Muscle layer of colon (tissue), 2 donors: ENCODE measurements around the gene DNAH1.

ENCODE experiments used
- H3K27ac ChIP-seq: one replicate; pipeline ENCODE4 v1.7.0; 2013; ENCODE audit warnings: low read depth, mild to moderate bottlenecking, low read length, moderate library complexity
- H3K27me3 ChIP-seq, 2 donors: one replicate each; pipeline ENCODE4 v1.7.0; 2013; ENCODE audit warnings: low read length in 2 of 2, mild to moderate bottlenecking in 2 of 2; ENCODE audit not compliant: insufficient read depth in 2 of 2, control insufficient read depth in 1 of 2
- H3K36me3 ChIP-seq: one replicate; pipeline ENCODE4 v1.7.0; 2013; ENCODE audit warnings: mild to moderate bottlenecking, low read length; ENCODE audit not compliant: insufficient read depth
- H3K4me1 ChIP-seq: one replicate; pipeline ENCODE4 v1.7.0; 2013; ENCODE audit warnings: mild to moderate bottlenecking, low read length; ENCODE audit not compliant: insufficient read depth
- H3K4me3 ChIP-seq, 2 donors: one replicate each; pipeline ENCODE4 v1.7.0; 2013; ENCODE audit warnings: low read length in 2 of 2, low read depth in 1 of 2, mild to moderate bottlenecking in 1 of 2, moderate library complexity in 1 of 2
- H3K9ac ChIP-seq: one replicate; pipeline ENCODE4 v1.7.0; 2013; ENCODE audit warnings: low read length
- H3K9me3 ChIP-seq: one replicate; pipeline ENCODE4 v1.7.0; 2013; ENCODE audit warnings: mild to moderate bottlenecking, low read length
- donor health status: abdominal sarcoma.
- donor health status: Adenocarcinoma of cecum.

DNAH1 gene

DNA sequence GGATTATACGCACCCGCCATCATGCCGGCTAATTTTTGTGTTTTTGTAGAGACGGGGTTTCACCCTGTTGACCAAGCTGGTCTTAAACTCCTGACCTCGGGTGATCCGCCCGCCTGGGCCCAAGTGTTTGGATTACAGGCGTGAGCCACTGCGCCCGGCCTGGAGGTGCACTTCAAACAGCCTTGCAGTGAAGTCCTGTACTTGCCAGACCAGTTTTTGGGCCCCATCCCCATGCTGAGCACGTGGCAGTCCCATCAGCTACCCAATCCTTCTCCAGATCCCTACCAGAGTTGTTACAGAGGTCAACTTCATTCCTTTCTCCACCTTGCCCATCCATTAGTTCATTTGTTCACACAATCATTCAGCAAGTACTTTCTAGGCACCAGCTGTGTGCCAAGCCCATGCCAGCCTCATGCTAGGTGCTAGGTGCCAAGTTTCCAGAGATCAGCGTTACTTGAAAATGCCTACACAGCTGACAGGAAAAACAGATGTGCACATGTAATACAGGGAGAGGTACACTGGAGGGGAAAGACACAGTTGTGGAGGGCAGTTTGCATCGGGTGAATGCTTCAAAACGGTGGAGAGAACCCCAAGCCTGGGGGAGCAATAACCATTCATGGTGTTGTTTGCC is 2.2 kb downstream of the DNAH1 start:
- no peak overlapping the region for H3K4me3 ChIP-seq
- no peaks in the 10 kb centered on the region for H3K4me1 ChIP-seq
- no peak overlapping the region for H3K27ac ChIP-seq

DNA sequence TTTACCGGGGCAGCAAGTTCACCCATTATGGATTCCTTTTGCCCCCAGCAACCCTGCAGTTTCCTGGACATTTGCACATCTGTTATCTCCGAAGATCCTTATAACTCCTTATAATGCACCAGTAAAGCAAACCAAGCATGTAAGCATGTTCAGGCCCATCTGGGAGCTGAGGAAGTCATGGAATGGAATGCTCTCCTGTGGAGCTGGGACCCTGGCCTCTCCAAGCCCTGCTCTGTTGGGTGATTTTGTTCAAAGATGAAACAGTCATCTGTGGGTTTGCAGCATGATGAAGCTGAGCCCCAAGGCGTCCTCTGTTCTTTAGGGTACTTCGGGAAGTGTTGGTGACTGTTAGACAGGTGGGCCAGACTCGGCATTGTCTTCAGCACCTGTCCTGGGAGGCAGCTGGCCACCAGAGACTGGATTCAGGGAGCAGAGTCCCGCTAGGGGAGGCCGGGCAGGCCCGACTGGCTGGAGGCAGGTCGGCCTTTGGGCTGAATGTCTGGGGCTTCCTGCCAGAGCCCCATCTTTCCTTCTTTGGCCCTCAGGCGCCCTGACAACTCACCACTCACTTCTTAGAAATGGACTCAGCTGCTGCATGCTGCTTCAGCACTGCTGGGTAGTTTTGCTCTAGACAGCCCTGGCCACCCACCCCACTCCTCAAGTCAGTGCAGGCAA is 3.9 kb downstream of the DNAH1 start:
- H3K27ac ChIP-seq, result no peak overlapping the region
- no peaks in the 10 kb centered on the region for H3K4me1 ChIP-seq
- H3K36me3 ChIP-seq, result no peaks in the 10 kb centered on the region
- no peak overlapping the region for H3K9ac ChIP-seq
- no peak overlapping the region for H3K4me3 ChIP-seq
- no peaks in the 10 kb centered on the region for H3K9me3 ChIP-seq
- no peaks in the 10 kb centered on the region for H3K27me3 ChIP-seq

More for the DNA sequence above, 2.2 kb downstream of the DNAH1 start:
- H3K36me3 ChIP-seq, result no peaks in the 10 kb centered on the region
- H3K27me3 ChIP-seq, result no peaks in the 10 kb centered on the region
- no peak overlapping the region for H3K9ac ChIP-seq
- H3K9me3 ChIP-seq, result no peaks in the 10 kb centered on the region

DNA sequence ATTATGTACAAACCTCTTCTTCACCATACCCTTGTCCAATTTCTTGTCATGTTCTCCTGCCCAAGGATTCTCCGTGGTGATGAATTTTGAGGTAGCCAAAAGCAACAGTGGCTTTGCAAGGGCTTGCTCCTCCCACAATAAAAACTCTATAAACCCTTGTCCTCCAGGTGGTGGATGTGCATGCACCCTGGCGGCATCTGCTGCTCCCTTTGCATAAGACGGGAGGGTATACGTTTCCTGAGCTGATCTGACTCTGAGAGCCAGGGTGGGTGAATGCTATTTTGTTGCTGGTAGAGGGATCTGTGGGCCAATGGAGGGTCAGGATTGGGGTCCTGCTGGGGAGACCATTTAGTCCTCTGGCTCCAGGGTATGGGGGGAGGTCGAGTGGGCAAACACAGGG is 5.4 kb downstream of the DNAH1 start:
- Histone ChIP-seq H3K9ac (no peak overlapping the region), H3K27ac (no peak overlapping the region), H3K4me3 (no peak overlapping the region), H3K9me3 (no peaks in the 10 kb centered on the region), H3K27me3 (no peaks in the 10 kb centered on the region), H3K36me3 (no peaks in the 10 kb centered on the region), H3K4me1 (no peaks in the 10 kb centered on the region)

DNA sequence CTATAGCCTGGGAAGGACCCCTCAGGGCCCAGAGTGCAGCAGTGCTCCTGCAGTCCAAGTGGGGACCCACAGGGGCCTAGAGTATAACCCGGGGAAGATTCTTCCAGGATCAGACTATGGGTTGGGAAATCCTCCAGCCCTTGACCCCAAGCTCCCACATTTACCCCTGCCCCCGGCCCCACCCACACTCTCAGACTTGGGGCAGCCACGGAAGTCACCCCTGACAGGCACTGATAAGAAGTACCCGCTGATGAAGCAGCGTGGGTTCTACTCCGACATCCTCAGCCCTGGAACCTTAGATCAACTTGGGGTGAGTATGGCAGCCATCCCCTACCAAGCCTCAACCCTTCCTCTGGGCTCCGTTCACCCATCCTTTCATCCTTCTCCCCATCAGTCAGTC is 6.3 kb downstream of the DNAH1 start:
- H3K4me3 ChIP-seq, result no peak overlapping the region
- H3K4me1 ChIP-seq, result no peaks in the 10 kb centered on the region
- no peaks in the 10 kb centered on the region for H3K9me3 ChIP-seq
- no peaks in the 10 kb centered on the region for H3K36me3 ChIP-seq
- H3K27me3 ChIP-seq, result no peaks in the 10 kb centered on the region
- no peak overlapping the region for H3K27ac ChIP-seq
- no peak overlapping the region for H3K9ac ChIP-seq

DNA sequence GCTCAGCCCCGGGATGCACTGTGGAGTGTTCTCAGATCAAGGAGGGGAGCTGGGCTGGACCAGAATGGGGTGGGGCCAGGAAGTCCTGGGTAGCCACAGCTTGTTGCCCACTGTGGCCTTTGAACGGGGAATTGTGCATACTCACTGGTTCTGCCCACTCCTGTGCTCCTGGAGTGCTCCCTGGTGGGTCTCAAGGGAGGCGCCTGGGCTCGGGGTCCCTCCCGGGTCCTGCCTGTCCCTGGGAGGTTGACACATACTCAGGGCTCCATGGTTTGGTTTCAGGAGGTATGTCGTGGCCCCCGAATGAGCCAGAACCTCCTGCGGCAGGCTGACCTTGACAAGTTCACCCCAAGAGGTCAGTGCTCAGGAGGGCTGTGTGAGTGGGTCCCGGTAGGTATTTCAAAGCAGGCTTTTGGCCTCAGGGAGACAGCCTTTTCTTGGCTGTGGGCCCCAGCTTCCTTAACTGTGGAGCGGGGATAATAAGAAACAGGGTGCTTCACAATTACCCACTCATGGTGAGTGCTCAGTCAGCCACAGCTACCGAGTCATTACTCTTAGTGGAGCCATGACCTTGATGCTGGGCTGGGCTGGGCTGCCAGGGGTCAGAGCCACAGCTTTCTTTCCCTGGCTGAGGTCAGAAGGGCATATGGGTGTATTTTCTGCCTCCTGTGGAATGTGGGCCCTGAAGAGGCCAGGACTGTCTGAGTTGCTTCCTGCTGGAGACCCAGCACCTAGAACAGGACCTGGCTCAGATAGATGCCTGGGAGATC is 7.6 kb downstream of the DNAH1 start:
- H3K4me1 ChIP-seq, result no peaks in the 10 kb centered on the region
- no peak overlapping the region for H3K27ac ChIP-seq
- H3K4me3 ChIP-seq, result no peak overlapping the region
- no peaks in the 10 kb centered on the region for H3K36me3 ChIP-seq
- H3K27me3 ChIP-seq, result no peaks in the 10 kb centered on the region
- H3K9me3 ChIP-seq, result no peaks in the 10 kb centered on the region
- no peak overlapping the region for H3K9ac ChIP-seq

DNA sequence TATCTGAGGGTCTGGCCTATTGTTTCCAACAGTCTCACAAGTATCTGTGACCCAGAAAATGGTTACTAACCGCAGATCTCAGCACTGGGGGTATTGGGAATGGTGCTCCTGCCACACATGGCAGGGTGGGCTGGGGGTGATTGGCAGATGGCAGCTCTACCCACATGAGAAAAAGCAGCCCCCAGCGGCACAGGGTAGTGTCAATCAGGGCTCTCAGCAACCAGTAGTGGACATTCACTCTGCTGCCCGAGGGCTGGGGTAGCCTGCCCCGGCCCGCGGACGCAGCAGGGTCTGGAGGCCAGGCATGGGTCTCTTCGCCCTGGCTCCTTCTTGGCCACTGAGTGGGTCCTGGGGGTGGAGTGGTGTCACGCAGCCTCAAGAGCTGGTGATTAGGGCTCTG is 8.6 kb downstream of the DNAH1 start:
- H3K4me3 ChIP-seq, result no peak overlapping the region
- no peaks in the 10 kb centered on the region for H3K27me3 ChIP-seq
- H3K36me3 ChIP-seq, result no peaks in the 10 kb centered on the region
- no peak overlapping the region for H3K27ac ChIP-seq
- no peaks in the 10 kb centered on the region for H3K9me3 ChIP-seq
- no peaks in the 10 kb centered on the region for H3K4me1 ChIP-seq
- H3K9ac ChIP-seq, result no peak overlapping the region

DNA sequence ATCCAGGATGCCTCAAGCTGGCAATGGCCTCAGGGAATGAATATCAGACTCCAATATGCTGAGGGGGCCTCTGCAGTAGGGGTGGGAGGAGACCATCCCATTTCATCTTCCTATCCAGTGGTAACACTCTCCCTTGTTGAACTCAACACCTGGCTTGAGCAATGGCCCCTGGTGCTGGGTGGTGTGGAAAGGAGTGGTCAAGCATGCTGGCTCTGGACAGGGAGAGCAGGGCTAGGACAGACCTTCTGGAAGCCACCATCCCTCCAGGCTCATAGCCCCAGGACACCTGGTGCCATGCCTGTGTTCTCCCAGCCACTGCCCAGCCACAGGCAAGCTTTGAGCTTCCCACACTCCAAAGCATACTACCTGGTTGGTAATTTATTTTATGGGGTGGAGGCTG is 9.6 kb downstream of the DNAH1 start:
- Histone ChIP-seq H3K4me3 (no peak overlapping the region), H3K36me3 (no peaks in the 10 kb centered on the region), H3K9me3 (no peaks in the 10 kb centered on the region), H3K27ac (no peak overlapping the region), H3K27me3 (no peaks in the 10 kb centered on the region), H3K4me1 (no peaks in the 10 kb centered on the region), H3K9ac (no peak overlapping the region)

DNA sequence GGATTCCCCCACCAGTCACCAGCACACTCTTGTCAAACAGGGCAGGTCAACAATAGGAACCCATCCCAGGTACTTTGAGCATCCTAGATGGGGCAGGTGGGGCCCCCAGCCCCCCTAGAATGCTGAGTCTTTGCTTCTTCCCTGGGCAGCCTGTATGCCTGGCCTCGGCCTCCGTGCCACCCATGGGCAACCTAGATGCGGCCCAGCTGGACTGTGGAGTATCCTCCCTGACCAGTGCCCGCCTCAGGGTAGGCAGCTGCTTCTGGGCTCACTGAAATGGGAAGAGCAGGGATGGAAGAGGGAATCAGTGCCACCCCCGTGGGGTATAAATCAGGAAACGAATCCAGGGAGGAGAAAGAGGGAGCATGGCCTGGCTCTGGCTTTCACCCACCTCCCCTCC is 10.9 kb downstream of the DNAH1 start:
- no peak overlapping the region for H3K4me3 ChIP-seq
- no peak overlapping the region for H3K9ac ChIP-seq

DNA sequence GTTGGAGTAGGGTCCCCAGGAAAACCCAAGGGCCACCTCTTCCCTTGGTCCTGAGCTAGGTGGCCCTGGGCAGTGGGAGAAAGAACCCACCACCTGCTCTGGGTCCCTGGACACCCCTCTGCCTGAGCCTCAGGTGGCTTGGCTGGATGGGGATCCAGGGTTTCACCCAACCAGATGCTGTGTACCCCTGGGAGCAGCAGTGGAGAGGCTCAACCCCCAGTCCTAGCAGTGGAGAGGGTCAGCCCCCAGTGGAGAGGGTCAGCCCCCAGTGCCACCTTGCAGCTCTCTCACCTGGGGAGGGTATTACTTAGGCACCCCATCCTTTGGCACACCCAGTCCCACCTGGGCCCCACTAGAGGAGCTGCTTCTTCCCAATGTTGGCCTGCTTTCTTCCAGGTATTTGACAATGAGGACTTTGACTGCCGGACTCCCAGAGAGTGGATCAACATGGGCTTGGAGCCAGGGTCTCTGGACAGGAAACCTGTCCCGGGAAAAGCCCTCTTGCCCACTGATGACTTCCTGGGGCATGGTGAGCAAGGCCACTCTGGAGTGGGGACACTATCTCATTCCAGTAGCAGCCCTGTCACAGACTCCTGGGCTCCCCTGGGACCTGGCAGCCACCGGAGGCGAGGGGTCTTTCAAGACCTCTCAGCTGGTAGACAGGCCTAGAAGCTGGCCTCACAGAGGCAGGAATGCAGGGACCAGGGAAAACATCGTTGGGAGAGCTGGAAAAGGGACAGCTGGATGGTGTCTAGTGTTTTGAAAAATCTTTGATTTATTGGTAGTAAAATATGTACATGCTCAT is 11.6 kb downstream of the DNAH1 start:
- no peaks in the 10 kb centered on the region for H3K36me3 ChIP-seq
- no peak overlapping the region for H3K27ac ChIP-seq
- no peaks in the 10 kb centered on the region for H3K27me3 ChIP-seq
- H3K9ac ChIP-seq, result no peak overlapping the region
- H3K4me3 ChIP-seq, result no peak overlapping the region
- H3K9me3 ChIP-seq, result no peaks in the 10 kb centered on the region
- H3K4me1 ChIP-seq, result no peaks in the 10 kb centered on the region

More for the DNA sequence above, 10.9 kb downstream of the DNAH1 start:
- no peak overlapping the region for H3K27ac ChIP-seq
- H3K27me3 ChIP-seq, result no peaks in the 10 kb centered on the region
- no peaks in the 10 kb centered on the region for H3K4me1 ChIP-seq
- H3K9me3 ChIP-seq, result no peaks in the 10 kb centered on the region
- no peaks in the 10 kb centered on the region for H3K36me3 ChIP-seq

DNA sequence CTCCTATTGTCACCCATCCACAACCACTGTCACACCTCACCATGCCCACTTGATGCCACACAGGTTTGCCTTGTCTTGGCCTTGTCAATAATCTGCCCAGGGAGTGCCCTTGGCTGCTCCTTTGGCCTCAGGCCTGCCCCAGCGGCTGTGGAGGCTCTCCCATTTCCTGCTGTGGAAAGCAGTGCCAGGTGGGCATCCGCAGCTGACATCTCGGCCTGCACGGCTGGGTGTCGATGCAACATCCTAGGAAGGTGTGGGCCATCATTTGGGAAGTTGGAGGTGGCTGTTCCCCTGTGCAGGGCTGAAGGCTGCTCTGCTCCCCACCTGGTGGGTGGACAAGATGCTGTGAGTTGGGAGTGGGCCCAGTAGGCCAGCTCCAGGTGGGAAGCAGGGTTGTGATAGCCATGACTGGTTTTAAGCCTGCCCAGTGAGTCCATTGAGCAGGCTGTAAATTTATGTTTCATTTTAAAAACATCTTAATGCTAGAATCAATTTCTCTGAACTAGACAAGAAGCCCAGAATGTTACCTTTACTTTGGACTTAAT is 12.5 kb downstream of the DNAH1 start:
- Histone ChIP-seq H3K9ac (no peak overlapping the region), H3K27ac (no peak overlapping the region), H3K9me3 (no peaks in the 10 kb centered on the region), H3K4me3 (no peak overlapping the region), H3K27me3 (no peaks in the 10 kb centered on the region), H3K4me1 (no peaks in the 10 kb centered on the region), H3K36me3 (no peaks in the 10 kb centered on the region)

DNA sequence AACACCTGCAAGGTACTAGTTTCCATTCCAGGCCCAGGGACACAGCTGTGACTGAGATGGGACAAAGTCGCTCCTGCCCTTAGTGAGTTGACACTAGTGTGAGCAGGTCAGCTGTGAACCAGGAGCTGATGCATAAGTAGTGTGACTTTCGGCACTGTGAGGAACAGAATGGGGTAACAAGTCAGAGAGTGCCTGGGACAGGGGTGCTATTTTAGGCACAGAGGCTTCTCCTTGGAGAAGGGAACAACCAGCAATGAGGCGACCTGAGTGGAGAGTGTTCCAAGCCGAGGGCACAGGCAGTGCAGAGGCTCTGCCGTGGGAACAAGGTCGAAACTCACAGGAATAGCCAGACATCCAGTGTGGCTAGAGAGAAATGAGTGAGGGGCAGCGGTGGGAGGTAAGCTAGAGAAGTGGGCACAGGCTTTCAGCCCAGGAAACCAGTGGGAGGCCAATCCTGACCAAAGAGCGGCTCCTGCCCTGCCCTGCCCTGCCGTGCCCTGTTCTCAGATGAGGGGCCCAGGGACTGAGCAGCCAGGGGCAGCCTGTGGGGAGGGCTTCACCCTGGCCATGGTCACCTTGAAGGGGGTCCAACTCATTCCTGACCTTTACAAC is 14.2 kb downstream of the DNAH1 start:
- H3K36me3 ChIP-seq, result no peaks in the 10 kb centered on the region
- no peak overlapping the region for H3K27ac ChIP-seq

More for the DNA sequence above, 14.2 kb downstream of the DNAH1 start:
- no peaks in the 10 kb centered on the region for H3K27me3 ChIP-seq
- H3K4me3 ChIP-seq, result no peak overlapping the region
- no peaks in the 10 kb centered on the region for H3K4me1 ChIP-seq
- no peak overlapping the region for H3K9ac ChIP-seq
- H3K9me3 ChIP-seq, result no peaks in the 10 kb centered on the region
